ENCODE data around the gene KCNIP4. TPM values are rescaled to one million over a fixed set of nuclear protein-coding genes. Genes with fewer than 3 reads are reported as not detected.

KCNIP4 gene
- total RNA-seq, 1 experiment from 2014 or later: 0.91 TPM

- Mint-ChIP-seq H3K27ac (ENCODE audit: low read depth, unreplicated experiment) (no peak overlapping the region), H3K4me1 (ENCODE audit: insufficient read depth, unreplicated experiment) (no peaks in the 10 kb centered on the region), H3K36me3 (ENCODE audit: insufficient read depth, unreplicated experiment) (no peaks in the 10 kb centered on the region), H3K9me3 (ENCODE audit: unreplicated experiment) (no peaks in the 10 kb centered on the region), H3K4me3 (ENCODE audit: unreplicated experiment) (no peak overlapping the region), H3K27me3 (ENCODE audit: insufficient read depth, unreplicated experiment) (no peaks in the 10 kb centered on the region)
- BruUV-seq (replicated peaks): no TSS peak
- intact Hi-C loops (cut with micrococcal nuclease): no loop called here
- TF ChIP-seq CTCF (IDR thresholded peaks at IDR 0.05; ENCODE audit: unreplicated experiment): no peak
- POLR2A ChIA-PET: no interaction called here
- DNase-seq (ENCODE audit: unreplicated experiment): no peak
- CTCF ChIA-PET: no interaction called here
Observed at GRCh38 chr4:20982544-20982943, 966.0 kb downstream of the KCNIP4 start.

GRCh38 chr4:20960291-20960690, 988.3 kb downstream of the KCNIP4 start:
- H3K27ac Mint-ChIP-seq (ENCODE audit: low read depth, unreplicated experiment): no peak overlapping the region
- H3K36me3 Mint-ChIP-seq (ENCODE audit: insufficient read depth, unreplicated experiment): no peaks in the 10 kb centered on the region
- H3K9me3 Mint-ChIP-seq (ENCODE audit: unreplicated experiment): no peaks in the 10 kb centered on the region
- POLR2A ChIA-PET: no interaction called here
- no peak for DNase-seq (ENCODE audit: unreplicated experiment)
- H3K4me3 Mint-ChIP-seq (ENCODE audit: unreplicated experiment): no peak overlapping the region
- TF ChIP-seq CTCF (IDR thresholded peaks at IDR 0.05; ENCODE audit: unreplicated experiment): no peak
- intact Hi-C loops (cut with micrococcal nuclease): no loop called here
- no peaks in the 10 kb centered on the region for H3K4me1 Mint-ChIP-seq (ENCODE audit: insufficient read depth, unreplicated experiment)
- BruUV-seq (replicated peaks): no TSS peak
- CTCF ChIA-PET: interaction anchor here (0.6 kb wide), 1 partner anchor 190 kb away, joined by 3 read pairs; no protein-coding TSS in a partner anchor
- no peaks in the 10 kb centered on the region for H3K27me3 Mint-ChIP-seq (ENCODE audit: insufficient read depth, unreplicated experiment)

GRCh38 chr4:20954541-20954940, 994.0 kb downstream of the KCNIP4 start:
- TF ChIP-seq CTCF (IDR thresholded peaks at IDR 0.05; ENCODE audit: unreplicated experiment): no peak
- Mint-ChIP-seq H3K4me1 (ENCODE audit: insufficient read depth, unreplicated experiment) (no peaks in the 10 kb centered on the region), H3K27ac (ENCODE audit: low read depth, unreplicated experiment) (no peak overlapping the region), H3K27me3 (ENCODE audit: insufficient read depth, unreplicated experiment) (no peaks in the 10 kb centered on the region), H3K9me3 (ENCODE audit: unreplicated experiment) (no peaks in the 10 kb centered on the region), H3K36me3 (ENCODE audit: insufficient read depth, unreplicated experiment) (no peaks in the 10 kb centered on the region), H3K4me3 (ENCODE audit: unreplicated experiment) (no peak overlapping the region)
- CTCF ChIA-PET: interaction anchor here (0.6 to 1.3 kb wide), 2 partner anchors 181 to 1400 kb away, joined by 5 read pairs; no protein-coding TSS in a partner anchor
- POLR2A ChIA-PET: no interaction called here
- intact Hi-C loops (cut with micrococcal nuclease): no loop called here
- no TSS peak for BruUV-seq (replicated peaks)
- no peak for DNase-seq (ENCODE audit: unreplicated experiment)

- no peak for TF ChIP-seq CTCF (IDR thresholded peaks at IDR 0.05; ENCODE audit: unreplicated experiment)
- BruUV-seq (replicated peaks): no TSS peak
- Mint-ChIP-seq H3K27me3 (ENCODE audit: insufficient read depth, unreplicated experiment) (no peaks in the 10 kb centered on the region), H3K9me3 (ENCODE audit: unreplicated experiment) (no peaks in the 10 kb centered on the region), H3K36me3 (ENCODE audit: insufficient read depth, unreplicated experiment) (no peaks in the 10 kb centered on the region), H3K4me3 (ENCODE audit: unreplicated experiment) (no peak overlapping the region), H3K27ac (ENCODE audit: low read depth, unreplicated experiment) (no peak overlapping the region), H3K4me1 (ENCODE audit: insufficient read depth, unreplicated experiment) (no peaks in the 10 kb centered on the region)
- no peak for DNase-seq (ENCODE audit: unreplicated experiment)
- ChIA-PET POLR2A (no interaction called here), CTCF (interaction anchor here (0.8 to 1.5 kb wide), 2 partner anchors 18 to 172 kb away, joined by 4 read pairs; no protein-coding TSS in a partner anchor)
- intact Hi-C loops (cut with micrococcal nuclease): no loop called here
Observed at GRCh38 chr4:20944961-20945360, 1003.6 kb downstream of the KCNIP4 start.
